Type B pancreatic cell (in vitro differentiated cells): ENCODE data around the gene ZNF75A. TPM values are rescaled to one million over a fixed set of nuclear protein-coding genes. Genes with fewer than 3 reads are reported as not detected.

ENCODE experiments used
- DNase-seq: peaks from one replicate; pipeline ENCODE4 v3.0.0; 2021; ENCODE audit warnings: mixed read lengths; ENCODE audit not compliant: unreplicated experiment; ENCODE audit errors: extremely low spot score
- H3K27ac Mint-ChIP-seq: 2 replicates; pipeline ENCODE4 v1.8.0; 2021; ENCODE audit warnings: mild to moderate bottlenecking, mixed read lengths
- H3K27me3 Mint-ChIP-seq: 2 replicates; pipeline ENCODE4 v1.8.0; 2021; ENCODE audit warnings: mixed read lengths
- H3K36me3 Mint-ChIP-seq: 2 replicates; pipeline ENCODE4 v1.8.0; 2021; ENCODE audit warnings: mixed read lengths
- H3K4me1 Mint-ChIP-seq: one replicate; pipeline ENCODE4 v1.8.0; 2021; ENCODE audit warnings: mixed read lengths; ENCODE audit not compliant: unreplicated experiment
- H3K4me3 Mint-ChIP-seq: 2 replicates; pipeline ENCODE4 v1.8.0; 2021; ENCODE audit warnings: mild to moderate bottlenecking, mixed read lengths
- H3K9me3 Mint-ChIP-seq: 2 replicates; pipeline ENCODE4 v1.8.0; 2021; ENCODE audit warnings: mixed read lengths
- long read RNA-seq: library from polyadenylated mRNA; unstranded; transcript quantifications from one replicate; pipeline ENCODE4 v2.0.0, GENCODE V29; 2020
- total RNA-seq: library from RNA; stranded (reverse); gene quantifications from 2 replicates; pipeline ENCODE4 v1.2.1, GENCODE V29; 2021; ENCODE audit warnings: low replicate concordance
- TF ChIP-seq, protein P1 (sequence below): fragments of 200-600 bp; sonication (generic); conservative IDR thresholded peaks from 2 replicates; pipeline ENCODE4 v1.5.0; 2021; ENCODE audit warnings: antibody characterized with exemption, mild to moderate bottlenecking

Gene ZNF75A
- 41.2 and 50.8 TPM in 2 replicates for total RNA-seq
- long read RNA-seq, transcript ZNF75A-202 (5 exons, 598 nt) = minor isoform, 5 of 123 reads
- long read RNA-seq, transcript ZNF75A-201 (6 exons, 2,546 nt) = minor isoform, 6 of 123 reads
- long read RNA-seq, transcript ZNF75A-205 (6 exons, 2,347 nt) = major isoform, 10 of 123 reads
- long read RNA-seq, partial matches to known transcripts = 22 of 123 reads
- long read RNA-seq, other reads (novel, unspliced or antisense) = 79 of 123 reads

DNA sequence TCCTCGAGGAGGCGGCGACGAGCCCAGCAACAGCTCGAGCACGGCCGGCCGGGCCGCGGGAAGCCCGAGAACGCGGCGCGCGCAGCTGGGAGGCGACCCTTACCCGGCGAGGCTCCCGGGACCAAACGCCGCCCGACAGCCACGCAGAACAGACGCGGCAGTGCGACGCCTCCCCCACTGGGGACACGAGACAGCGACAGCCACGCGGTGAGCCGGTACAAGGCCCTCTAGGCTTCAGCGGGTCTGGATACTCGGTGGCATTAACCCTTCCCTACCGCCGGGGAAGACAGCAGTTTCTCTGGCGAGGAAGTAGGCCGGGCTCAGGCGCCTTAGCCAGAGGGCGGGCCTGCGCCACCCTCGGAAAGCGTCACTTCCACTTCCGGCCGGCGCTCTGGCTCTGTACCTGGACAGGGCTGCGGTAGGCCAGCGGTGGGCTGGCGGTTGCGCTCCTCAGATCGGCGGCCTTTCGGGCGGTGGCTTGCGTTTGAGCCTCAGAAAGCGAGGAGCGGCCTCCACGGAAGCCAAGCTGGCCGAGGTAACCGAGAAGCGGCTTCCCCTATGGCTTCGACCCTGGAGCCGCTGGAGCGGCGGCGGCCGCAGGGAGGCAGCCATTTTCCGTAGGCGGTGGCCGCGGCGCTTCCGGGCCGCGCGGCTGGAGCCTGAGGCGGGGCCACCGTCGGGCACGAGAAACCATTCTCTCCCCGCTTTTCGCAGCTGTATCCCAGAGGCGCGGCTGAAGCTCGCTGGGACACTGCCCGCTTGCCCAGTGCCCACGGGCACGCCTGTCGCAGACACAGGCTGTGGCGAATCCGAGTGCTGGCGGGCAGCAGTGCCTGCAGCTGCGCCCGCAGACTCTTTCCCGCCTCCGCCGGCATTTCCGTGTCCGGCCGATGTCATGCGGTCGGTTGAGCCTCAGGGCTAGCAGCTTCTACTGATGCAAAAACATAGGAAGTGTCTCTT is at the start of gene ZNF75A, which contains the start of gene TIGD7:
Gene ZNF75A, plus strand, starts transcription at position 389 of the 960 bp plus-strand sequence. CDS start 2,932 bp downstream, outside the sequence.
Gene TIGD7, minus strand, starts transcription at position 322 of the 960 bp plus-strand sequence. CDS start 4,816 bp downstream, outside the sequence.
- DNase-seq = peak; percentile 90
- TF ChIP-seq, protein P1, sequence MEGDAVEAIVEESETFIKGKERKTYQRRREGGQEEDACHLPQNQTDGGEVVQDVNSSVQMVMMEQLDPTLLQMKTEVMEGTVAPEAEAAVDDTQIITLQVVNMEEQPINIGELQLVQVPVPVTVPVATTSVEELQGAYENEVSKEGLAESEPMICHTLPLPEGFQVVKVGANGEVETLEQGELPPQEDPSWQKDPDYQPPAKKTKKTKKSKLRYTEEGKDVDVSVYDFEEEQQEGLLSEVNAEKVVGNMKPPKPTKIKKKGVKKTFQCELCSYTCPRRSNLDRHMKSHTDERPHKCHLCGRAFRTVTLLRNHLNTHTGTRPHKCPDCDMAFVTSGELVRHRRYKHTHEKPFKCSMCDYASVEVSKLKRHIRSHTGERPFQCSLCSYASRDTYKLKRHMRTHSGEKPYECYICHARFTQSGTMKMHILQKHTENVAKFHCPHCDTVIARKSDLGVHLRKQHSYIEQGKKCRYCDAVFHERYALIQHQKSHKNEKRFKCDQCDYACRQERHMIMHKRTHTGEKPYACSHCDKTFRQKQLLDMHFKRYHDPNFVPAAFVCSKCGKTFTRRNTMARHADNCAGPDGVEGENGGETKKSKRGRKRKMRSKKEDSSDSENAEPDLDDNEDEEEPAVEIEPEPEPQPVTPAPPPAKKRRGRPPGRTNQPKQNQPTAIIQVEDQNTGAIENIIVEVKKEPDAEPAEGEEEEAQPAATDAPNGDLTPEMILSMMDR = peak; percentile 42
- Mint-ChIP-seq H3K4me1 (peaks cover 5% of the 10 kb centered on the region), H3K9me3 (peaks cover 22% of the 10 kb centered on the region), H3K4me3 (peak within 1 kb of the TSS; percentile 89), H3K36me3 (peaks cover 50% of the 10 kb centered on the region), H3K27me3 (no peaks in the 10 kb centered on the region), H3K27ac (peak within 1 kb of the TSS; percentile 87)

DNA sequence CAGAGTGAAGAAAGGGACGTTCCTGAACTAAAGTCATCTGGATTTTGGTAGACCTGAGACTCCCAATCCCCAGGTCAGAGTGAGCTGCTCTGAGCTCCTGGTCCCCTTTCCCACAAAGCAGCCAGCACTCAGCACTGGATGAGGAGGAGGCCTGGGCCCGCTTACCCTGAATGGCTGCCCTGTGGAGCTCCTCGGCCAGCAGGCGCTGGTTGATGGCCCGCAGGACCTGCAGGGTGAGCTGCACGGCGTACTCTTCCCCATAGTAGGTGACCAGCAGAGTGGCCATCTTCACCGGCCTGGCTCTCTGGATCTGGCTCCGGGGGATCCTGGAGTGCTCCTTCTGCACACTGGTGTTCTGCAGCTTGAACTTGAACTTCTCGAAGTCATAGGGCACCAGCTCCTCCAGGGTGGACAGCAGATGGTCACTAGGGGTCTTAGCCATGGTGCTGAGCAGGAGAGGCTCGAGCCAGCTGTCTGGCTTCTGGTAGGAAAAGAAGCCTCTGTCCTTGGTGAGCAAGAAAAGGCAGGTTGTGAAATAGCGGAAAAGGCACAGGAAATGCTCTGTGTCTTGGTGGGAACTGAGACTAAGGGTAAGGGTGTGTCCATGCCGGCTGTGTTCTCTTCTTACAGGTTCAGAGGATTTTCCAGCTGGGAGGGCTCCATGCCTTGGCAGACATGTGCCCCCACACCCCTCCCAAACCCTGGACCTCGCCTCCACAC is 49.0 kb upstream of the ZNF75A start, which contains the start of gene MEFV:
Gene MEFV, minus strand, starts transcription at position 488 of the 720 bp plus-strand sequence. Its CDS starts 46 bp downstream, at position 442.
- Mint-ChIP-seq H3K9me3 (no peaks in the 10 kb centered on the region), H3K4me3 (no peak within 1 kb of the TSS), H3K4me1 (no peaks in the 10 kb centered on the region), H3K27me3 (peaks cover 5% of the 10 kb centered on the region), H3K36me3 (no peaks in the 10 kb centered on the region), H3K27ac (no peak within 1 kb of the TSS)
- no peak for DNase-seq
- TF ChIP-seq, protein P1 = no peak

DNA sequence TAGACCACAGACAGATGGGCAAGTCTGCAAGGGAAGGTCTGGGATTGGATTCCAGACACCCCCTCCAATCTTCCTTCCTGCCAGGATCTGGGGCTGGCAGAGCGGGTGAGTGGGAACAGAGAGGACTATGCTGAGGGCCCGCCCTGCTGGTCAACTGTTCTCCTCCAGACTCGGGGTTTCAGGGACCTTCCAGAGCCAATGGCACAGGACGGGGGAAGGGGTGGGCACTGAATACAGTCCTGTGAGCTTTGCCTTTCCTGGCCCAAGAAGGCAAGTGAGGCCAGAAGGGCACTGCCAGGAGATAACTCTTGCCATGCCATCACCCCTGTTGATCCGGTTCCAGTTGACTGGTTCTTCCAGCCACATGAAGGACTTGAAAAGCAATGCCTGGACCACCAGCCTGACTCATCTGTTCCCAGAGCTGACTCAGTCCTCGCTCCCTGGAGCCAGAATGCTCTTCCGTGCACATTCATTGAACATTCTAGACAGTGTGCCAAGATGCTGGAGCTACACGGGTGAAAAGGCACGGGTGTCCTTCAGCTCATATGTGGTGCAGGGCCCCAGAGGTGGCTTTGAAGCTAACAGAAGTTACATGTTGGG is 48.3 kb upstream of the ZNF75A start:
- Mint-ChIP-seq H3K4me3 (no peak overlapping the region), H3K4me1 (no peaks in the 10 kb centered on the region), H3K27me3 (peaks cover 5% of the 10 kb centered on the region), H3K36me3 (no peaks in the 10 kb centered on the region), H3K27ac (no peak overlapping the region), H3K9me3 (no peaks in the 10 kb centered on the region)
- no peak for DNase-seq
- TF ChIP-seq, protein P1 = no peak

DNA sequence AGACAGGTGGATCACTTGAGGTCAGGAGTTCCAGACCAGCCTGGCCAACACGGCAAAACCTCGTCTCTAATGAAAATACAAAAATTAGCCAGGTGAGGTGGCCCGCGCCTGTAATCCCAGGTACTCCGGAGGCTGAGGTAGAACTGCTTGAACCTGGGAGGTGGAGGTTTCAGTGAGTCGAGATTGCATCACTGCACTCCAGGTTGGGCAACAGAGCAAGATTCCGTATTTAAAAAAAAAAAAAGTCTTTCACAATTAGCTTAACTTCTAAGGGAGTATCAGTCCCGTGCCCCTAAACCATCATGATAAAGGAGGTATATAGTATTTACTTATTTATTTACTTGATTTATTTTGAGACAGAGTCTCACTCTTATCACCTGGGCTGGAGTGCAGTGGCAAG is 45.5 kb upstream of the ZNF75A start:
- peaks cover 4% of the 10 kb centered on the region for H3K4me1 Mint-ChIP-seq

More for the DNA sequence above, 45.5 kb upstream of the ZNF75A start:
- no peaks in the 10 kb centered on the region for H3K9me3 Mint-ChIP-seq
- no peaks in the 10 kb centered on the region for H3K36me3 Mint-ChIP-seq
- TF ChIP-seq, protein P1 = no peak
- H3K27me3 Mint-ChIP-seq = peaks cover 5% of the 10 kb centered on the region
- no peak overlapping the region for H3K4me3 Mint-ChIP-seq
- H3K27ac Mint-ChIP-seq = no peak overlapping the region
- DNase-seq = no peak
